GM21381 (cell line): Measurements from ENCODE around the gene DNAJB13.

ENCODE experiments used
- ATAC-seq: cut with Tn5 transposase; IDR thresholded peaks from one replicate; pipeline ENCODE4 v1.9.1; 2021; ENCODE audit warnings: mild to moderate bottlenecking, moderate library complexity; ENCODE audit not compliant: unreplicated experiment

Gene DNAJB13

DNA sequence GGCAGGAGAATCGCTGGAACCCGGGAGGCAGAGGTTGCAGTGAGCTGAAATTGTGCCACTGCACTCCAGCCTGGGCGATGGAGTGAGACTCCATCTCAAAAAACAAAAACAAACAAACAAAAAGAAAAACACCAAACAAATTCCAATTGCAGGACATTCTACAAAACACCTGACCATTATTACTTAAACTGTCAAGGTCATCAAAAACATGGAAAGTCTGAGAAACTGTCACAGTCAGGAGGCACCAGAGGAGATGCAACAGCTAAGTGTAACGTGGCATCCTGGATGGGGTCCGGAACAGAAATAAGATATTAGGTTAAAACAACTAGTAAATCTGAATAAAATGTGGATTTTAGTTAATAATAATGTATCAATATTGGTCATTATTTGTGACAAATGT, 914 bp upstream of the DNAJB13 start:
- ATAC-seq, result no peak

DNA sequence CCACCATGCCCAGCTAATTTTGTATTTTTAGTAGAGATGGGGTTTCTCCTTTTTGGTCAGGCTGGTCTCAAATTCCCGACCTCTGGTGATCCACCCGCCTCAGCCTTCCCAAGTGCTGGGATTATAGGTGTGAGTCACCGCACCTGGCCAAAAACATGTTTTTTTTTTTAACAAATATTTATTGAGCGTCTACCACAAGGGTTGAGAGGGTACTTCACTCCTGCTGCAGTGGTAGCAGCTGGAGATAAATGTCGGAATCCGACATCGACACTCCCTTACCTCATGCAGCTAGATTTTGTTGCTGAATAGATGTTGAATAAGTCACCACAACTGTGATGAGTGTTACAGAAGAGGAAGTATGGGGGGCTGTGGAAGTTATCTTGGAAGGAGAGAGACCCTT, 971 bp downstream of the DNAJB13 start:
- ATAC-seq, result no peak

DNA sequence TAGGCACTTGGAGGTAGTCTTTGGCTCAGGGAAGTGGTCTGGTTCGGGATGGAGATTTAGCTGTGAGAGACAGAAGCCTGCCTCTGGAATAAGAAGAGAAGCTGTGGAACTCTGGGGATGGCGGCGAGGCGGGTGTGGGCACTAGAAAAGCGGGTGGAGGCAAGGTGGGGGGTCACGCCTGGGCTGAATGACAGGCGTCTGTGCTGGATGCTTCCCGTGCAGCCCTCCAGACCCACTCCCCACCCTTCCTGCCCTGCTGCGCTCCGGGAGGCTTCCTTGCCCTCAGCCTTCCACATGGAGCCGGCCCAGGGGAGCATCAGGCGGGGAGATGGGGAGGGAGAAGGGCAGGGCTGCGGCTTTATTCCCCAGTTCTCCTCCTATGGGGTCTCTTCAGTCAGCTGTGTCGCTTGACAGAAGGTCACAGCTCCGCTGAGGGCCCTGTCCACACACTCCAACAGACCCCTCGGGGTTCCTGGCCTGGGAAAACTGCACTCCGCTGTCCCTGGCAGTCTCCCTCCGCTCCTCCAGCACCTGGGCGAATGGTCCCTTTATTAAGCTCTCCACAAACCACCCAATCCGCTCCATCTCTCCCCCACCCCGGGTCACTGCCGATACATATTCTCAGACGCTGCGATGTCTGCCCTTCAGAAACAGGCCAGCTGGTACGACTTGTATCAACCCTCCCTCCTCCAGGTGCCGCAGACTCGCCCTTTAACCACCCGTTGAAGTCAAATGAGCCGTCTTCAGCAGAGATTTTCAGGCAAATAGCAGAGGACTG, 6.2 kb downstream of the DNAJB13 start:
- no peak for ATAC-seq

DNA sequence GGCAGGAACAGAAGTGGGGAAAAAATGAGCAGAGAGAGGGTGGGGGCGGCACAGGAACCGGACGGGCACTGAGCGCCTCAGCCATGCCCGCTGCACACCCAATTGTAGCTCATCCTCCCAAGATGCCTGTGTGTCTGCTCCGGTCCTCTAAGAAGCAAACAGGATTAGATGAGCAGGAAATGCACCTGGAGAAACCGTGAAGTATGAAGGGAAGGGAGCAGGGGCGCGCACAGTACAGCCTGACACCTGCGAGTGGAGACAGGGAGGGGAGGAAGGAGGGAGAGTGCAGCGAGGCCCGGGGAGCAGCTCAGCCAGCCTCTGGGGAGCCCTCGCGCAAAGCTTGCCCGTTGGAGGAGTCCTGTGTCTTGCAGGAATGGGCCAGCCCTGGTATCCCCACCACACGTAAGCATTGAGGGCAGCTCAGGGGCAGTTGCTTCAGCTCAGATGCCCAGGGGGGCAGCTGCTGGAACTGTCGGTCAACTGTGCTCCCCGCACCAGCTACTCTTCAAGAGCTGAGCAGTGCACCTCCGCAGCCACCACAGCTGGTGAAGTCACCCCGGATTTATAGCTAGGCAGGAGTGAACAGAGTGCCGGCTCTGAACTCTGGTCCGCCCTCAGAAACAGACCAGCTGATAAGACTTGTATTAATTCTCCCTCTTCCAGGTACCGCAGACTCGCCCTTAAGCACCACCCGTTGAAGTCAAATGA, 7.0 kb downstream of the DNAJB13 start:
- no peak for ATAC-seq

DNA sequence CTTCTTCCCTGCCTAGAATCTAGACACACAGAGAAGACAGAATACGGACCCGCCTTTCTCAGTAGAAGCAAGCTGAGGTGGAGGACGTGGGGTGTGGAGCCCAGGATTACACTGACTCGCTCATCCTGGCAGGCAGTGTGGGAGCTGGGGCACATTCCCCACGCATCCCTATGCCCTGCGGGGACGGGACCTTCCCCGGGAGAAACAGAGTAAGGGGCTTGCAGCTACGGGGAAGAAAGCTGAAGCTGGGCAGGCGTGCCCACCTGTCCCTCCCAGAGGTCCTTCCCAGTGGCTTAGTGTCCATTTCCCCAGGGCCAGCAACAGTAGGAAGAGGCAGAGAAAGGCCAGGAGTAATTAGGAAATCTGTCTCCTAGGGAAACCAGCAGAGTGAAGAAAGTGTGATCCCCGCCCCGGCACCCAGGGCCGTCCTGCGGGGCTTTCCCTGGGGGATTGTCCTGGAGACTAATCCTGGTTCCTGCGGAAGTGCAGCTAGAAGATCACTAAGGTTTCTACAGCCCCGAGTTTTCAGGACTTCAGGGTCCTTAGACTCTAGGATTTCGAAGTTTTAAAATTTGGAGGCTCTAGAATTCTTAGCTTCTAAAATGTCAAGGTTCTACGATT, 7.8 kb downstream of the DNAJB13 start:
- ATAC-seq, result no peak

DNA sequence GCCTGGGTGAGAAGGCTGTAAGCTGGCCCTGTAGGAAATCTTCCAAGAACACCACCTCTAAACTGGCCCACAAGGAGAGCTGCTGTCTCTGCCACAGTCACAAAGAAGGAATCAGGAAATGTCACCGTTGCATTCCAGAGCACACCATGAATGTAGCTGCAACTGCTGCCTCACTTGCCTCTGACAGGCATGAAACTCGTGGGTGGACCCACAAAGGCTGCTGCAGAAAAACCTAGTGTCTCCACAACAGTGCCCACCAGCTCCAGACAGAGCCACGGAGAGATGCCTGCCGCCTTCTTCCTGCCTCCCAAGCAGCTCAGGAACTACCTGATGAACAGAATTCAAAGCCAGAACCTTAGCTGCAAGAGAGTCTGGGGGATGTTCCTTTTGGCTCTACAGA, 10.5 kb downstream of the DNAJB13 start:
- no peak for ATAC-seq

DNA sequence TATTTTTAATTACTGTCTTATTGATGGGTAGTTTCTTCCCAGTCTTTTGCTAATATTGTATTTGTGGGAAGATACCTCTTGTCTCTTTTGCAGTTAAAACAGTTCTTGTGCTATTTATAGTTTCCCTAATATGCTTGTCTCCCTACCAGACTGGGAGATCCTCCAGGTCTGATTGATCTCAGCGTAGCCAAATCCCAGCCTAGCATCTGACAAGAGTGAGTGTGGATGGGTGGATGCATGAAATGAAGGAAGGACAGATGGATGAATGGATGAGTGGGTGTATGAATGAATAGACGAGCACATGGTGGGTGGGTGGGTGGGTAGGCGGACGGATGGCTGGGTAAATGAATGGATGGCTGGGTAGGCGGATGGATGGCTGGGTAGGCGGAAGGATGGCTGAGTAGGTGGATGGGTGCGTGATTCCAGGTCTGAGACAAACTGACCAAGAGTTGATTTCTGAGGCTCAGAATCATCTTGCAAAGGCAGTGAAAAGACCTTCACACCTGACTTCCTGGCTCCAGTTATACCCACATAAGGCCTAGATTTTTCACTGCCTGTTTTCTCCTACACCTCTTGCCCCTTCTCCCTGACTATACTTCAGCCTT, 11.4 kb downstream of the DNAJB13 start:
- no peak for ATAC-seq

DNA sequence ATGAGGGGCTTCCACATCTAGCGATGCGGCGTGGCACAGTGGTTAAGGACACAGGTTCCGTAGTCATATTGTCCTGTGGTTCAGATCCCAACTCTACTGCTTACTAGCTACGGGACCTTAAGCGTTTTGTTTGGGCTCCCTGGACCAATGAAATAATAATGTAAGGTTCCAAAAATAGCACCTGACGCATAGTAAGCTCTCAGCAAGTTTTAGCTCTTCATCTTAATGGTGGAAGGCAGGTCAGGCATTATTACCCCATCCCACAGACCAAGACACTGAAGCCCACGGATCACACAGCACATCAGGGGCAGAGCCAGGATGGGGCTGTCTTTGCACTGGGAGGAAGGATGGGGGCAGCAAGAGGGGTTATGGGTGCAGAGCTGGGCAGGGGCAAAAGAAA, 13.0 kb downstream of the DNAJB13 start:
- ATAC-seq, result no peak

DNA sequence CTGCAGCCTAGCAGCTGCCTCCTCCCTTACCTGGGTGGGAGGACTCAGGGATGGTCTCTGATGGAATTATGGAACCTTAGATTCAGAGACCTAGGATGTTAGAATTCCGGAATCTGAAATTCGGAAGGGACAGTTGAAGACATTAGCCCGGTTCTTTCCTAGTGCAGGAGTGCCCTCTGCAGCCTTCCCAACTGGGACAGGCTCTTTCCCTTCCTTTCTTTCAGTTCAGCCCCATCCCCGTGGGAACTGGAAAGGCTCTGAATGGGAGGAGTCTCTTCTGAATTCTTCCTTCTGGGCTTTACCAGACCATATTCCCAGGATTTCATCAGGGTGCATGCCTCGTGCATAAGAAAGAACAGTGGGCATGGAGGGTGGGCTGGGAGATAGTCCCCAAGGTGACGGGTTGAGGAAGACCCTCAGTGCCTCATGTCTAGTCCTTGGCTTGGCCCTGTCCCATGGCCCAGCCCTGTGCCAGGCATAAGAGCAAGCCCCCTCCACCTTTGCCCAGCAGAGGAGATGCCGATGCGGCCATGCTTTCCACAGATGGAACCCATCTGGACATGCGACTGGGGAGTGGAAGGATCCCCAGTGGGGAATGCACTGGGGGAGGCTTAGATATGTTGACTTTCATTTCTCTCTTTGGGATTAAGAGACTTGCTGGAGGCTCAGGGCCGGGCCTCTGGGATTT, 14.4 kb downstream of the DNAJB13 start:
- ATAC-seq, result no peak

DNA sequence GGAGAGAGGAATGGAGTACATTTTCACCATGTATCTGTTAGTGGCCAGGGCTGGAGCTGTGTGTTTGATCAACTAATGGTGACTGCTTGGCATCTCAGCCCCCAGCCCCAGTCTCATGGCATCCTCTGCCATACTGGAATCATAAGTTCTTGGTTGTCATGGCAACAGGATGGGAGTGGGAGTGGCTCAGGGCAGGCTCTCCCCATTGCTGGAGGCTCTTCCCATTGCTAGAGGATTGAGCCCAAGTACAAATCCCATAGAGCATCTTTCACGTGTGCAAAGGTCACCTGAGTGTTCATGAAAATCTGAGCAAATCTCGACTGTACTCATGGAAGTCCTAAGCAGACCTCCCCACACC, 14.9 kb downstream of the DNAJB13 start:
- no peak for ATAC-seq

DNA sequence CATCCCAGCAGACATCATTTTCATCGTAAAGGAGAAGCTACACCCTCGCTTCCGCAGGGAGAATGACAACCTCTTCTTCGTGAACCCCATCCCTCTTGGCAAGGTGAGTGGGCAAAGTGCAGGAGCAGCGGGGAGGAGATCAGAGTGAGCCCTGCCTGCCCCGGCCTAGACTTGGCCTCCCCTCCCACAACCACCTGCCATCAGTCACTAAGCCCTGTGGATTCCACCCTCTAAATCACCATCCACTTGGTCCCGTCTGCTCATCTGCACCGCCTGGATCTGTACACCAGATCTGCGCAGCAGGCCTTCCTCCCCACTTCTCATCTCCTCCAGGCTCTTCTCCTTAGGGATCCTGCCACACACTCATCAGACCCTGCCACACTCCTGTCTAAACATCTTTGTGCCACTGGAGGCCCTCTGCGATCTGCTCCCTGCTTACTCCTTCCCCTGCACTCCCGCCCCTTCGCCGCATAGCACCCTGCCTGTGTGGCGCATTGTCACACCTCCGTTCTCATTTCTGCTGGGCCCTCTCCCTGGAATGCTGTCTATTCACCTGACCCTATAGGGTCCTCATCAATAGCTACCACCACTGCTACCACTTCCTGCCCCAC, 17.6 kb downstream of the DNAJB13 start:
- ATAC-seq, result no peak

DNA sequence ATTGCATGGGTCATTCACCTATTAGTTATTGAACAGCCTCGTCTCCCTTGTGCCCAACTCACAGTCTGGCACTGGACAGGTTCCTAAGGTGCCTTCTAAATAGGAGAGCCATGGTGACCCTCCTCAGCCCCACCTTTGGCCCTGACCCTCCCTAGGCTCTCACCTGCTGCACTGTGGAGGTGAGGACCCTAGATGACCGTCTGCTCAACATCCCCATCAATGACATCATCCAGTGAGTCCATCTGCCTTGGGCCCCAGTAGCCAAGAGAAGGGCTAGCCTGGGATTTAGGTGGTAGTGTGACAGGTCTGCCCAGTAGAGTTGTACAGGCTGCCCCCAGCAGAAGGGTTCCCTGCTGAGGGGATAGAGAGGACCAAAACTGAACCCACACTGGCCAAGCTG, 18.3 kb downstream of the DNAJB13 start:
- ATAC-seq, result no peak

DNA sequence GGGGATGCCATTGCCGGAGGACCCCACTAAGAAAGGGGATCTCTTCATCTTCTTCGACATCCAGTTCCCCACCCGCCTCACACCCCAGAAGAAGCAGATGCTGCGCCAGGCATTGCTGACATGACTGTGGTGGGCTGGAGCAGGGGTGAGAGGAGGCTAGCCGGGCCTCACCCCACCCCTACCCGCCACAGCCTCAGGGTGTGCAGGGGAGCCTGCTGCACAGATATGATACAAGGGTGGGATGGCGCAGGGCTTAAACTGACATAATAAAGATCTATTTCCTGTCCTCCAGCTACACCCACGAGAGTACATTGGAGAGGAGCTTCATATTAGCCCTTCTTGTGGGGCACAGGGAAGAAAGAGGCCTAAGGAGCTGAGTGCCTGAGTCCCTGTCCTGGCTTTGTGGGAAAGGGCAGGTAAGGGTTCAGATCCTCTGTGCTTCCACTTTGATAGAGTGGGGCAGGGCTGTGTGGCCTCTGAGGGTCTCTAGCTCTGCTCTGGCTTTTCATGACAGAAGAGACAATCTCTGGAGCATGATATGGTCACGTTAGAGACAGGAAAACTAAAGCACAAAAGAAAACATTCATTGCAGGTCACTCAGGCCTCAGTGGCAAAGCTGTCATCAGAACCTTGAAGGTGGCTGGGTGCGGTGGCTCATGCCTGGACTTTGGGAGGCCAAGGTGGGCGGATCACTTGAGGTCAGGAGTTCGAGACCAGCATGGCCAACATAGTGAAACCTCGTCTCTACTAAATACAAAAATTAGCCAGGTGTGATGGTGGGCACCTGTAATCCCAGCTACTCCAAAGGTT, 19.4 kb downstream of the DNAJB13 start:
- no peak for ATAC-seq

DNA sequence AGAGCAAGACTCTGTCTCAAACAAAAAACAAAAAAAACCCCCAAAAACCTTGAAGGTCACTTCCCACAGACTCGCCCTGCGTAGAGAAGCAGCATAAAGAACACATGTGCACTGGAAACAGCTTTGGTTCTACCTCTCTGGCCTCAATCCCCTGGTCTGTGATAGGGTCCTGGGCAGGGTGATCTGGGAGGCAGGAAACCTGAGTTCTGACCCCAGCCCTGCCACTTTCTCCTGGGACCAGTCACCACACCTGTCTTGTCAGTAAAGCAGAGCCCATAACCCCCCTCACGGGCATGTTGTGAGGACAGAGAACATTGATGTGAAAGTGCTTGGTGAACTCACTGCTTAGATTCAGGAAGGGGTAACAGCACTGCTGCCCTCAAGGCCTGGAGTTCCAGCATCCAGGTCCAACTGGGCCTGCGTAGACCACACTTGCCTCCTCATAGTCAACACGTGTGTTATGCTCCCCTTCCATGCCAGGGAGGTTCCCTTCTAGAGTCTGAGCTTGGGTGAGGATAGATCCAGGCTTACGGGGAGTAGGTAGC, 20.4 kb downstream of the DNAJB13 start:
- ATAC-seq, result no peak

DNA sequence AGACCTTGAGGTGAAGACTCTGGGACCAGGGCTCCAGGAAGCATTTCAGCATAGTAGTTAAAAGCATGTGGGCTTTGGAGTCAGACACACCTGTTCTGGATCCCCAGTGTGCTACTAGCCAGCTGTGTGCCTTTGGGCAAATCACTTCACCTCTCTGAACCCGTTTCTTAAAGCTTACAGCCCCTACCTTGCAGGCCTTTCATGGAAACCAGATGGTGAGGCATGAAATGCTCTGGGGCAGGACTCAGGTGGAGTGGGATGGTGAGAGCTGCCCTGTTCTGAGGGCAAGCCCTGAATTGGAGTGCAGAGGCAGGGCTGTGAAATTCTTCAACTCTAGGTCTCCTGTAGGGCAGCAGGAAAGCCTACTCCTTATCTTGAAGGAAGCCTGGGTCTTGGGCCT, 21.4 kb downstream of the DNAJB13 start:
- no peak for ATAC-seq

DNA sequence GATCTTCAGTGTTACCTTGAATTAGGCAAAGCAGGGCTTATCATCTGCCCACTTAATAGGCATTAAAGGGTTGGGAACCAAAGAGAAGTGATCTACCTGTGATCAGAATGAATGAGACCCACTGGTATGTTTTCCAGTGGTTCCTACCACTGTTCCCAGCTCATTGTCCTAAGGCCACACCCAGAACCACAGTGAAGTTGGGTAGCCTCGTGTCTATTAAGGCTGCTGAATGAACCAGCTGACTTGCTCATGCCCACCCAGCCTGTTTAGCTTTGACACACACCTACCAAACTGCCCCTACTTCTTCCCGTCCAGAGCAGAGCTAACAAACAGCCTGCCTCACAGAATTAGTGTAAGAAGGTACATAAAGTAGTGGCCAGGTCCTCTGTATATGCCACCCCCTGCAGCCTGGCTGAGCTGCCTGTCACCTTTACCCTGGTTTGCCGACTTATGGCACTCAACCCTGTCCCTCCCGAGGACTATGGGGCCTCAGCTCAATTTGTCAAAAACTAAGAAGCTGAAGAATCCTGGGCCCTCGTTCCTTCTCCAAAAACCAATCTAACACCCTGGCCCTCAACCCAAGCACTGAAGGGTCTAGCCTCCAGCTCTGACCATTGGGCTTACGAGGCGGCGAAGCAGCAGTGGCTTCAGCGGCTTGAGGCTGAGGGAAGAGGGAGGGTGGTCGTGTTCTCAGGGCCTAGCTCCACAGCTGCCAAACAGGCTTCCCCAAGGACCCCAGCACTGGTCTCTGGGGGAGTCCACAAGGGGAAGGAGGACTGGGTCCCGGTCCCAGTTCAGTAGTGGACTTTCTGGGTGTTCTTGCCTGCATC, 22.0 kb downstream of the DNAJB13 start:
- ATAC-seq, result no peak

DNA sequence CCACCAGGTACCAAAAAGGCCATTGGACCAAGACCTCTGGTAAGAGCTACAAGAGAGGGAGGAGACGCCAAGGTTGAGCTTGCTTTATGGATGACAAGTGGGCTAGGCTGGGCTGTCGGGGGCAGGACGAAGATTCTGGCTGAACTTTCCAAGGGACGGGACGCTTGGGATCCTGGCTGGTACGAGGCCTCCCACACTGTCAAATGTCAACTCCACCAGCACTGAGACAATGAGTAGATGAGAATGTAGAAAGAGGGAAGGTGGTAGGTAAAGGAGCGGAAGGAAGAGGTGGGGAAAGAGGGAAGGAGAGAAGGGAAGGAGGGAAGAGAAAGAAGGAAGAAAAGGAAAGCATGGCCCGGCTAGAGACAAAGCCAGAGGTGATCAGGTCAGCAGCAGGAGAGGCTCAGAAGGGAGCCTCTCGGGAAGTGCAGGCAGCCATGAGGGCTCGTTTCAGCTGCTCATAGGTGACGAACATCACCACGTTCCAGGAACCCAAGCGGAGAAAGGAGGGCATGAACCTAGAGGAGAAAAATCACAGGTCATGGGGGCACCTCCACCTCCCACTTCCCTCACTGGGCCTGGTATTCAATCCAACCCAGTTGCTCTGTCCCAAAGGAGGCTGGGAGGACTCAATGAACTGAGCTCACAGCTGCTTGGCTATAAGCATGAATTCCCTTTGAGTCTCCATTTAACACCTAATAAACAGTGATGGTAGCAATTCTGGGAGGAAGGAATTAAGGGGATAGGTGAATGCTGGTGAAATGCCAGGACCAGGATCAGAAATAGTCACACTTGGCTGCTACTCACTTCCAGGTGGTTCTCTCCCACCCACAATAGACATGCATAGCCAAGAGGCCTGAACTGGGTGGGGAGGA, 24.0 kb downstream of the DNAJB13 start:
- ATAC-seq, result no peak

DNA sequence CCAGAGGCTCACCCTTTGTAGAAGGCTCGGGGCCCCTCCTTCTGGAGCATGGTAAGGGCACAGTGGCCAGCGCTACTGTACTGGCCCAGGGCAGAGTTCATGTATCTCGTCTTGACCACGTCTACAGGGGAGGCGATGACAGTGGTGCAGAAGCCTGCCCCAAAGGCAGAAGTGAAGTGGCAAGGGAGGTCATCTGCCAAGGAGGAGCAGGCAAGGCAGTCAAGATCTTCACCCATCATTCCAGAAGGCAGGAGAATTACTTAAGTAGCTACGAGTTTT, 24.6 kb downstream of the DNAJB13 start:
- no peak for ATAC-seq
